KMS-11 (cell line): ENCODE results near the gene CTBP2.
"Not testable (repeated sequence)": the region's sequence is repeated elsewhere in the genome, so short reads cannot be mapped to it uniquely, and the experiment has no call there.

Experiments
- H2AFZ ChIP-seq: fragments of 200-600 bp; sonication (generic); 2 replicates; pipeline ENCODE4 v1.6.1; 2016; ENCODE audit warnings: antibody characterized with exemption, mixed run types, low read depth
- H3K27ac ChIP-seq: fragments of 200-600 bp; sonication (generic); 2 replicates; pipeline ENCODE4 v1.6.1; 2016; ENCODE audit warnings: mild to moderate bottlenecking, mixed run types
- H3K27me3 ChIP-seq: fragments of 200-600 bp; sonication (generic); 2 replicates; pipeline ENCODE4 v1.6.1; 2017; ENCODE audit warnings: mild to moderate bottlenecking, low read depth, mixed run types, moderate library complexity; ENCODE audit not compliant: insufficient read depth
- H3K36me3 ChIP-seq: fragments of 200-600 bp; sonication (generic); 2 replicates; pipeline ENCODE4 v1.6.1; 2017; ENCODE audit warnings: mild to moderate bottlenecking, mixed run types; ENCODE audit not compliant: insufficient read depth
- H3K4me1 ChIP-seq: fragments of 200-600 bp; sonication (generic); 2 replicates; pipeline ENCODE4 v1.6.1; 2016; ENCODE audit warnings: mild to moderate bottlenecking, low read depth, mixed run types; ENCODE audit not compliant: poor library complexity, severe bottlenecking
- H3K4me2 ChIP-seq: fragments of 200-600 bp; sonication (generic); 2 replicates; pipeline ENCODE4 v1.7.0; 2016; ENCODE audit warnings: mild to moderate bottlenecking, mixed run types
- H3K4me3 ChIP-seq: fragments of 200-600 bp; sonication (generic); IDR thresholded peaks from 2 replicates; pipeline ENCODE4 v1.6.1; 2017; ENCODE audit warnings: low read depth, low read length, mixed read lengths; ENCODE audit not compliant: insufficient read depth
- H3K79me2 ChIP-seq: fragments of 200-600 bp; sonication (generic); 2 replicates; pipeline ENCODE4 v1.6.1; 2016; ENCODE audit warnings: low read depth, mixed run types; ENCODE audit not compliant: insufficient read depth
- H3K9ac ChIP-seq: fragments of 200-600 bp; sonication (generic); 2 replicates; pipeline ENCODE4 v1.6.1; 2016; ENCODE audit warnings: mild to moderate bottlenecking, mixed run types
- H4K20me1 ChIP-seq: fragments of 200-600 bp; sonication (generic); 2 replicates; pipeline ENCODE4 v1.6.1; 2016; ENCODE audit warnings: mild to moderate bottlenecking, mixed run types; ENCODE audit not compliant: insufficient read depth
- TF ChIP-seq, protein P1 (sequence below): fragments of 200-600 bp; sonication (generic); conservative IDR thresholded peaks from 2 replicates; pipeline ENCODE4 v1.6.1; 2017; ENCODE audit warnings: low read depth, mild to moderate bottlenecking, antibody characterized with exemption, low read length, moderate library complexity, mixed read lengths

The CTBP2 gene

DNA sequence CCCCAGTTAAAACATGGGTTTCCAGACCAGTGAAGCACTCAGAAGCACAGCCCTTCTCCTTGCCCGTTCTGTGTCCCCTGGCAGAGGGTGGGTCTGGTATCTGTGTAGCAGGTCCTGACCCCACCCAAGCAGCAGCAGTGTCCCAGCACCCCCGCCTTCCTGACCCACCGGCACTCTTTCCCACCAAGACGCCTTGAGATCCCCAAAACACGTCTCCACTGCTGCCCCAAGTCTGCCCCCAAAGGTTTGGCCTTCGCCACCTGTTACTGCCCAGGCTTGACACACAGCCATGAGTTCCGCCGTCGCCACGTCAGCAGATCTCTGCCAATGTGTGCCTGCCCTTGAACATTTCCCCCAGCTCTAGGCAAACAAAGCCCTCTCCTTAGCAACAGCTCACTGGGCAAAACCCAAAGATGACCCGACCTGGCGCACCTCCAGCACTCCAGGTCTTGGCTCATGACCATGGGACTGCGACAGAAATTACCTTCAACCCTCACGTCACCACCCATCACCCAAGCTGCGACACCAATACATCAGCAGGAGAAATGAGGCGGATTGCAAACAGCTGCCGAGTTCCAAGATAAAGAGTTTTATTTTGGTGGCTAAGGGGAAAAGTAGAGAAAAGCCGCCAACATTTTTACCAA, 75.6 kb downstream of the CTBP2 start:
- H3K79me2 ChIP-seq = no peaks in the 10 kb centered on the region; the same call in 1 of the 2 replicates
- H3K4me2 ChIP-seq = no peak overlapping the region
- no peak overlapping the region for H3K27ac ChIP-seq
- H3K36me3 ChIP-seq = no peaks in the 10 kb centered on the region
- H3K27me3 ChIP-seq = no peaks in the 10 kb centered on the region
- H4K20me1 ChIP-seq = no peaks in the 10 kb centered on the region
- no peak overlapping the region for H3K4me3 ChIP-seq
- H3K4me1 ChIP-seq = no peaks in the 10 kb centered on the region
- H2AFZ ChIP-seq = no peak overlapping the region
- TF ChIP-seq, protein P1, sequence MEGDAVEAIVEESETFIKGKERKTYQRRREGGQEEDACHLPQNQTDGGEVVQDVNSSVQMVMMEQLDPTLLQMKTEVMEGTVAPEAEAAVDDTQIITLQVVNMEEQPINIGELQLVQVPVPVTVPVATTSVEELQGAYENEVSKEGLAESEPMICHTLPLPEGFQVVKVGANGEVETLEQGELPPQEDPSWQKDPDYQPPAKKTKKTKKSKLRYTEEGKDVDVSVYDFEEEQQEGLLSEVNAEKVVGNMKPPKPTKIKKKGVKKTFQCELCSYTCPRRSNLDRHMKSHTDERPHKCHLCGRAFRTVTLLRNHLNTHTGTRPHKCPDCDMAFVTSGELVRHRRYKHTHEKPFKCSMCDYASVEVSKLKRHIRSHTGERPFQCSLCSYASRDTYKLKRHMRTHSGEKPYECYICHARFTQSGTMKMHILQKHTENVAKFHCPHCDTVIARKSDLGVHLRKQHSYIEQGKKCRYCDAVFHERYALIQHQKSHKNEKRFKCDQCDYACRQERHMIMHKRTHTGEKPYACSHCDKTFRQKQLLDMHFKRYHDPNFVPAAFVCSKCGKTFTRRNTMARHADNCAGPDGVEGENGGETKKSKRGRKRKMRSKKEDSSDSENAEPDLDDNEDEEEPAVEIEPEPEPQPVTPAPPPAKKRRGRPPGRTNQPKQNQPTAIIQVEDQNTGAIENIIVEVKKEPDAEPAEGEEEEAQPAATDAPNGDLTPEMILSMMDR = no peak
- no peak overlapping the region for H3K9ac ChIP-seq

DNA sequence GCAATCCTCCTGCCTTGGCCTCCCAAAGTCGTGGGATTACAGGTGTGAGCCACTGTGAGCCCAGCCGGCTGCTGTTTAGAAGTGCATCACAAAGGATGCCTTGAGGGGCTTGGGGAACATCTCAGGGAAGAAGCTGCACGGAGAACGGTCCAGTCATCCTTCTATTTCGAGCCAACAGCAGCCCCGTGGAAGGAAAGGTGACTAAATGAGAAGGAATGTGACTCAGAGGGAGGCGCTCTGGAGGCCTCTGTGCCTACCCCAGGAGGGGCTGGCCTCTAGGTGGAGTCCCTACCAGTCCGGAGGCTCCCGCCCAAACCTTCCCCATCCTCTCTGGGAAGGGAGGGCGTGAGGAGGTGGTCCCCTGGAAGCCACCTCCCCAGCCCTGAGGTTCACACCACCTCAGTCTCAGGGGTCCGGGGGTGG, 76.2 kb downstream of the CTBP2 start:
- TF ChIP-seq, protein P1 = no peak
- Histone ChIP-seq H3K4me3 (no peak overlapping the region), H2AFZ (no peak overlapping the region), H3K27me3 (no peaks in the 10 kb centered on the region), H3K9ac (no peak overlapping the region), H3K36me3 (no peaks in the 10 kb centered on the region), H3K4me1 (no peaks in the 10 kb centered on the region), H4K20me1 (no peaks in the 10 kb centered on the region), H3K79me2 (no peaks in the 10 kb centered on the region; the same call in 1 of the 2 replicates), H3K27ac (no peak overlapping the region), H3K4me2 (no peak overlapping the region)

DNA sequence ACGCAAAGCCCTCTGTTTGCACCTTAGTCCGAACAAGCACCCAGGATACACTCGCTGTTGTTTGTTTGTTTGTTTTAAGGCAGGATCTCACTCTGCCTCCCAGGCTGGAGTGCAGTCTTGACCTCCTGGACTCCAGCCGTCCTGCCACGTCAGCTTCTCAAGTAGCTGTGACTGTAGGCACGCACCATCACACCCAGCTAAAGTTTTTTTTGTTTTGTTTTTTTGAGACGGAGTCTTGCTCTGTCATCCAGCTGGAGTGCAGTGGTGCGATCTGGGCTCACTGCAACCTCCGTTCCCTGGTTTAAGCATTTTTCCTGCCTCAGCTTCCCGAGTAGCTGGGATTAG, 76.8 kb downstream of the CTBP2 start:
- no peak overlapping the region for H3K4me3 ChIP-seq
- H3K27ac ChIP-seq = no peak overlapping the region
- TF ChIP-seq, protein P1 = no peak
- no peak overlapping the region for H3K4me2 ChIP-seq
- H2AFZ ChIP-seq = no peak overlapping the region
- no peaks in the 10 kb centered on the region for H3K4me1 ChIP-seq
- H3K79me2 ChIP-seq = no peaks in the 10 kb centered on the region; the same call in 1 of the 2 replicates
- H3K9ac ChIP-seq = no peak overlapping the region
- H3K27me3 ChIP-seq = no peaks in the 10 kb centered on the region
- H4K20me1 ChIP-seq = no peaks in the 10 kb centered on the region
- no peaks in the 10 kb centered on the region for H3K36me3 ChIP-seq

DNA sequence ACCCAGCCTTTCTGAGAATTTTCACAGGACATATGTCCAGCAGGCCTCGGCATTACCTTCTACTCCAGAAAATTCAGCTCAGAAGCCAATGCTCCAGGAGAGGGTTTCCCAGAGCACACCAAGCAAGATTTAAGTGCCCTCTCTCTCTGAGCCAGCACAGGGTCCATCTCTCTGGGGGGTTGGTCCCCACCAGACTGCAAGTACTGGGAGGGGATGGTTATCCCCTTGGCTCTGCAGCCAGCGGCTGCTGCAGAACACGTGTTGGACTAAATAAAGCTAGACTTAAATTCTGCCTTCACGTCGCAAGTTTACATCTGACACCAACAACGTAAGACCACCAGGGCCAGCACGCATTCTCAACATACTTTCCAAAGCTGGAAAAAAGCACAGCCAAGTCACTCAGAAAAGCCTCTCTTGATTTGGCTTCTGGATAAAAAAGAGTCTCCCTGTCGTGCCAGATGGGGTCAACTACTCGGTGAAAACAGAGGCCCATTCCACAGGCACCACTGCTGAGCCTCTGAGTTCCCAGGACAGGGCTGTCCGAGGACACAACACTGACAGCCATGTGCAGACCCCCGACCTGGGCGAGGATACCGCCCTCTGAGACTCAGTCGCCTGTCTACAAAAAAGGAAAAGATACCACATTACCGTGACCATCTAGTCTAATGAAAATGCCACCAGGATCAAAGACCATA, 77.3 kb downstream of the CTBP2 start:
- TF ChIP-seq, protein P1 = no peak
- no peak overlapping the region for H3K9ac ChIP-seq
- H3K4me1 ChIP-seq = no peaks in the 10 kb centered on the region
- no peak overlapping the region for H3K4me2 ChIP-seq
- H3K27ac ChIP-seq = no peak overlapping the region
- H4K20me1 ChIP-seq = no peaks in the 10 kb centered on the region
- no peak overlapping the region for H3K4me3 ChIP-seq
- no peaks in the 10 kb centered on the region for H3K27me3 ChIP-seq
- no peaks in the 10 kb centered on the region; the same call in 1 of the 2 replicates for H3K79me2 ChIP-seq
- H2AFZ ChIP-seq = no peak overlapping the region
- no peaks in the 10 kb centered on the region for H3K36me3 ChIP-seq

DNA sequence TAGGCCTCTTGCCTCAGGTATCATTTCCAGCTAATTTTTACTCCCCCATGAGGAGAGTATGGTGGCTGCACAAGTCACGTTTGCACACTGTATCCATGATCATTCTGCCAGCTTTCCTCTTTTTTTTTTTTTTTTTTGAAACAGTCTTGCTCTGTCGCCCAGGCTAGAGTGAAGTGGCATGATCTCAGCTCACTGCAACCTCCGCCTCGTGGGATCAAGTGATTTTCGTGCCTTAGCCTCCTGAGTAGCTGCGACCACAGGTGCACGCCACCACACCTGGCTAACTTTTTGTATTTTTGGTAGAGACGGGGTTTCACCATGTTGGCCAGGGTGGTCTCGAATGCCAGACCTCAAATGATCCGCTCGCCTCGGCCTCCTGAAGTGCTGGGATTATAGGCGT, 77.9 kb downstream of the CTBP2 start:
- H3K27me3 ChIP-seq, H3K4me1 ChIP-seq, H3K4me2 ChIP-seq, H4K20me1 ChIP-seq, H2AFZ ChIP-seq, H3K9ac ChIP-seq, H3K4me3 ChIP-seq, H3K27ac ChIP-seq, H3K36me3 ChIP-seq, H3K79me2 ChIP-seq: not testable (repeated sequence)
